RPMI8226 (cell line): Measurements from ENCODE around the gene GRK4.
"Not testable (repeated sequence)": the region's sequence is repeated elsewhere in the genome, so short reads cannot be mapped to it uniquely, and the experiment has no call there.

Source experiments
- DNase-seq: peaks from one replicate; pipeline ENCODE4 v3.0.0-alpha.2; 2015

Gene GRK4

GRCh38 chr4:2942532-2943363 lies 20.6 kb upstream of the GRK4 start:
- no peak for DNase-seq

- no peak for DNase-seq
These were observed 19.8 kb upstream of the GRK4 start for GRCh38 chr4:2943364-2944090.

- no peak for DNase-seq
These were observed 19.3 kb upstream of the GRK4 start for GRCh38 chr4:2944091-2944482.

- DNase-seq: no peak
These were observed 18.5 kb upstream of the GRK4 start for GRCh38 chr4:2944586-2945526.

- DNase-seq: not testable (repeated sequence)
These were observed 17.5 kb upstream of the GRK4 start for GRCh38 chr4:2945619-2946604.

- no peak for DNase-seq
These were observed 16.4 kb upstream of the GRK4 start for GRCh38 chr4:2946812-2947600.

- no peak for DNase-seq
These were observed 15.4 kb upstream of the GRK4 start for GRCh38 chr4:2947926-2948325.

- DNase-seq: no peak
These were observed 14.2 kb upstream of the GRK4 start for GRCh38 chr4:2948895-2949781.

- no peak for DNase-seq
These were observed 13.6 kb upstream of the GRK4 start for GRCh38 chr4:2949782-2950125.

GRCh38 chr4:2950221-2950989 lies 13.0 kb upstream of the GRK4 start:
- DNase-seq: no peak

- no peak for DNase-seq
These were observed 9.9 kb upstream of the GRK4 start for GRCh38 chr4:2953496-2953895.

- peak; percentile 17 for DNase-seq
These were observed 8.8 kb upstream of the GRK4 start for GRCh38 chr4:2954358-2955185.

- DNase-seq: not testable (repeated sequence)
These were observed 8.0 kb upstream of the GRK4 start for GRCh38 chr4:2955186-2956044.

GRCh38 chr4:2958446-2958845 lies 4.9 kb upstream of the GRK4 start:
- no peak for DNase-seq

GRCh38 chr4:2960450-2960849 lies 2.9 kb upstream of the GRK4 start:
- DNase-seq: not testable (repeated sequence)

GRCh38 chr4:2961421-2961810 lies 2.0 kb upstream of the GRK4 start:
- peak; percentile 33 for DNase-seq

- peak; percentile 36 for DNase-seq
These were observed 1.4 kb upstream of the GRK4 start for GRCh38 chr4:2961811-2962441.
